HG03196 (cell line): Measurements from ENCODE around the gene RHOG.
"Not testable (repeated sequence)": the region's sequence is repeated elsewhere in the genome, so short reads cannot be mapped to it uniquely, and the experiment has no call there.

ENCODE experiments used
- ATAC-seq: cut with Tn5 transposase; IDR thresholded peaks from one replicate; pipeline ENCODE4 v1.9.1; 2021; ENCODE audit not compliant: unreplicated experiment

Gene RHOG

DNA sequence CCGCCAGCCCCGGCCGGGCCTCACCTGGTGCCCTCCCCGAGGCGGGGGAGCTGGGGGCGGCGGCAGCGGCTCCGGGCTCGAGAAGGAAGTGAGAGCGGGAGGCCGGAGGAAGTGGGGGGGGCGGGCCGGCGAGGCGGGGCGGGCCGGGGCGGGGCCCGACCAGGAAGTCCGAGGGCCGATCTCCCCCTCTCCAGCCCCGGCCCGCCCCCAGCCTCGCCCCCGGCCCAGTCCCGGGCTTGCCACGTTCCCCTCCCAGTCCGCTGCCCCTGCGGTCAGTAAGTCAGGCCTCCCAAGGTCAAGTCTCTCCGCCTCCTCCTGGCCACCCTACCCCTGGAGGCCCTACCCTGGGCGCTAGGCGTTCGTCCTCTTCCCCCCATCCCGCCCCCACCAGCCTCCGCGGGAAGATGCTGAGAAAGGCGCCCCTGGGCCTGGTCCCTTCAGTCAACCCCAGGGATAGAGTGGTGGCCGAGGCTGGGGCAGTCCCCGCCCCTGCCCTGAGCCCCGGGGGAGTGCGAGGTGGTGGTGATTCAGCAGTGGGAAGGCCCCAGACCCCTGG, at the start of gene RHOG:
Gene RHOG, minus strand, starts transcription at position 90 of the 556 bp plus-strand sequence. CDS start 12,821 bp downstream, outside the sequence.
- peak; percentile 52 for ATAC-seq

DNA sequence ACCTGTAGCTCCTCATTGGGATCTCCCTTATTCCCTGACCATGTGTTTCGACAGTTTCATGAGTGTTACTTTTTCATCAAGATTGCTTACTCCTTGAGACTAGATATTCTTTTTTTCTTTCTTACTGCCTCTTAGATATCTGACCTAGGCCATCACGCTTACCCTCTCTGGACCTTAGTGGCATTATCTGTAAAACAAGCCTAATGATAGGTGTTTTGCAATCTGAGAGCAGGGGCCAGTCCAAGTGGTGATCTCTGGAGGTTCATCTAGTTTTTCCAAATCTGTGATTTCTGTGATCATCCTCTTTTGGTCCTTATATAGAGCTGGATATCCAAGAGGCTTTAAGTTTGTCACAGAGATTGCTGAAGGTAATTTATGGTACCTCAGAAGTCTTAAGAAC, 49.3 kb upstream of the RHOG start:
- ATAC-seq: no peak

DNA sequence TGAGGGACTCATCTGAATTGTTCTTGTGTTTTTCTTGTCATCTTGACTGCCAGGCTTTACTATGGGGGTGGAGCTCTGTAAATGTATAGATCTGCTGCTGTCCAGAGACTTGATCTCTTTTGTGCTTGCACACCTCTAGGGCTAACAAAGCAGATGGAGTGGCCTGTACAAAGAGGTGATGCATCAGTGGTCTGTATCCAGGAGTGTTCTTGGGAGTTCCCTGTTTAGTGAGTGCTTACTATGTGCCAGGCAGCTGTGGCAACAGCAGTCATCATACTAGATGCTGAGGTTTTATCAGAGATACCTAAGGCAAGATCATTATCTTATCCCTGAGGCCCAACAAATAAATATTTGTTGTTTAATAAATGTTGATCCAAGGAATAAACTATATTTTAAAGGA, 48.1 kb upstream of the RHOG start:
- ATAC-seq: no peak

DNA sequence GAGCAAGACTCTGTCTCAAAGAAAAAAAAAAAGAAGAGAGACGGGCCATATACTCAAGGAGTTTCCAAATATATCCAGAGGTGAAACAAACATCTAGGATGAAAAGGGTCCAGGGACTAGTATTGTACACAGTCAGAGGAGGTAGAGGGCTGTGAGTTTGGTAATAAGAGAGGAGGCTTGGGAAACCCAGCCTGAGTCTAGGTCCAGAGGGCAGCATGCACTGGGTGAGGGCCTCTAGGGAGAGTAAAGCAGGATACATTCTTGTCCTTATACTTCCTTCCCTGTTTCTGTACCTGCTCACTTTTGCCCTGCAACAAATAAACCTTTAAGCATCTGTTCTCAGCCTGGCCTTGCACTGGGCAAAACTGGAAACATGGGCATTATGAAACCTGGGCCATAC, 46.2 kb upstream of the RHOG start:
- ATAC-seq: no peak

DNA sequence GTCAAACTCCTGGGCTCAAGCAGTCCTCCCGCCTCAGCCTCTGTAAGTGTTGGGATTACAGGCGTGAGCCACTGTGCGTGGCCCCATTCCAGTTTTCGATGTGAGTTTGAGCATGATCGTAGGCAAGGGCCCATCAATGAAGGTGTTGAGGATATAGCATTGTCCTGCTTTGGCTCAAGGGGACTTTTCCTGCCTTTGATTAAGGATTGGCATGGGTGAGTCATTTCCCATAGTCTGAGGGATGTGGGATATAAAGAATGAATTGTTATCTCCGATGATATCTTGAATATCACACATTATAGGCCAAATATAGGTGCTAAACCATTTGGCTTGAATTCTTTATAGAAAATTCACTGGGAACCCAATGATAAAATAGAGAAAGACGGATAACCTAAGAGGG, 45.1 kb upstream of the RHOG start:
- no peak for ATAC-seq

DNA sequence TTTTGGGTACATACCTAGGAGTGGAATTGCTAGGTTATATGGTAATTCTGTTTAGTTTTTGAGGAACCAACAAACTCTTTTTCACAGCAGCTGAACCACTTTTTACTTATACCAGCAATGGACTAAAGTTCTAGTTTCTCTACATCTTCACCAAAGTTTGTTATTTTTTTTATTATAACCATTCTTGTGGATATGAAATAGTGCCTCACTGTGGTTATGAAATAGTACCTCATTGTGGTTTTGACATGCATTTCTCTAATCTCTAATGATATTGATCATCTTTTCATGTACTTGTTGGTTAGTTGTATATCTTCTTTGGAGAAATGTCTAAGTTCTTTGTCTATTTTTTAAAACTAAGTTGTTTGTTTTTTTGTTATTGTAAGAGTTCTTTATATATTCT, 41.9 kb upstream of the RHOG start:
- ATAC-seq: no peak

DNA sequence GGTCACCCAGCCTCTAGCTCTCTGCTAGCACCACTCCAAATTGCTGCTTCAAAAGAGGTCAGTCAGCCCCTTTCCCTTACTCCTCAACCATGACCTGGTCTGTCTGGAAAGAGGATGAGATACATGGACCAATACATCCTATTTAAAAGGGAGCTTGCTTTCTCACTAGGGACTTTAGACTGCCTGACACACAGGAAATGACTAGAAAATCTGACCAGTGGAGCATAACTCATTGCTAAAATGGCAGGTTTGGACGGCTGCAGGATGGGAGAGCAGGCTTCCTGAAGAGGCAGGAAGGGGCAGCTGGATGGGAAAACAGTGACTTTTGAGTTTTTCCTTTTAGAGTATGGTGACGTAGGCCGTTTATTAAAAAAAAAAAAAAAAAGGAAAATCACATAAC, 40.0 kb upstream of the RHOG start:
- ATAC-seq: peak; percentile 34

DNA sequence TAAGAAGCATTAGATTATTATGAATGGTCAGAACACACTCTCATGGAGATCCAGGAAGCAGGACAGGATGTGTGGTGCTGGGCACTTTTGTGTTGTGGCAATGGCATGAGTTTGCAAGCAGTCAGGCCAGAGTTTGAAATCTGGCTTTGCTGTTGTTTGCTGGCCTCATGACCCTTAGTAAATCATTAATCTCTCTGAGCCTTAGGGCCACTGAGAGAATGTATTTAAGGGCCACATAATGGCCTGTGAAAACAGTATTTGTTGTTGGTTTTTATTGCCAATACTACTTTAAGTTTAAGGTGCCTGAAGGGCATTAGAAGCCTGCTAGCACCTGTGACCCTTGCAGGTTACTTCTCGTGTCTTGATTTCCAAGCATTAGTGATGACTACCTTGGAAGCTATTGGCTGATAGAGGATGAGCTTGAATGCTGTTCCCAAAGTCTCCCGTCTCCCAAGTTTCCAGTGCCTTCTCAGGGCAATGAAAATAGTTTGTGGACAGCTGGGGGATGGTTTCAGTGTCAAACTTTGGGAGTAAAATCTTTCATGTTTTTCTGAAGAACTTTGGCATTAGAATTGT, 39.3 kb upstream of the RHOG start:
- ATAC-seq: peak; percentile 42

DNA sequence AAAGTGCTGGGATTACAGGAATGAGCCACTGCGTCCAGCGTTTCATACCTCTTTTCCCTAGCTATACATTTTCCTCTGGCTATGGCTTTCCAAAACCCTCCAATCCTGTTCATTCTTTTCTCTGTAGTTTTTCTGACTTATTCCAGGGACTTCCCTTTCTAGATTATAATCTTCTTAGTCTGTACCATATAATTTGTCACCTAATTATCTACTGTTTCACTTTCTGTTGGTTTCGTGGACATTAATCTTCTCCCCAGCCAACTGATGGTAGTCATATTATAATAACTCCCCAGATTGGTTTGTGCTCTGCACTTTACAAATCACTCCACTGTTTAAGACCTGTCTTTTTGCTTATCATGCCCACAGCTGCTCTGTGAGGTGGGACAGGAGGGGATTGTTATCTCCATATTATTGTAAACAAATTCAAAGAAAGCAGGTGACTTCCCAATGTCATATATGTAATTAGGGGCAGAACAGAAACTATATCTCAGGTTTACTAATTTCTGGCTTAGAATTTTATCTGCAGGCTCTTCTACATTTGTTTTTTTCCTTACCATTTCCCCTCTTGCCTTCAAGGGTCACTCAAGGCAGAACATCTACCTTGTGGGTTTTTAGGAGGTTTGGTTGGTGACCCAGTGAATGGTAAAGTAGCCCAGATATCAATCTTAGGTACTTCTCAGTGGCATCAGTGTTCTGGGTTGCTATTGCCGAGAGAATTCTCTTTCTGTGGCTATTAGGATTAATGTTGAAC, 38.6 kb upstream of the RHOG start:
- peak; percentile 50 for ATAC-seq

DNA sequence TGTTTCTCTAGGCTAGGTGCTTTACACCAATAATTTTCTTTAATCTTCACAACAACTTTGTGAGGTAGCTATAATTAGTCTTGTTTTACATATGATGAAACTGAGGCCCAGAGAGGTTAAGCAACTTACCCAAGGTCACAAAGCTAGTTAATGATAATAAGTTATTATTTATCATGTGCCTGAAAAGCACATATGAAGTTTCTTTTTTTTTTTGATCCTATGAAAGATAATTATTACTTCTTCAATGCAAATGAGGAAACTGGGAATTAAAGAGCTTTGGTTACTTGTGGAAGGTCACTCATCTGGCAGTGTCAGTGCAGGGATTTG, 37.5 kb upstream of the RHOG start:
- ATAC-seq: no peak

DNA sequence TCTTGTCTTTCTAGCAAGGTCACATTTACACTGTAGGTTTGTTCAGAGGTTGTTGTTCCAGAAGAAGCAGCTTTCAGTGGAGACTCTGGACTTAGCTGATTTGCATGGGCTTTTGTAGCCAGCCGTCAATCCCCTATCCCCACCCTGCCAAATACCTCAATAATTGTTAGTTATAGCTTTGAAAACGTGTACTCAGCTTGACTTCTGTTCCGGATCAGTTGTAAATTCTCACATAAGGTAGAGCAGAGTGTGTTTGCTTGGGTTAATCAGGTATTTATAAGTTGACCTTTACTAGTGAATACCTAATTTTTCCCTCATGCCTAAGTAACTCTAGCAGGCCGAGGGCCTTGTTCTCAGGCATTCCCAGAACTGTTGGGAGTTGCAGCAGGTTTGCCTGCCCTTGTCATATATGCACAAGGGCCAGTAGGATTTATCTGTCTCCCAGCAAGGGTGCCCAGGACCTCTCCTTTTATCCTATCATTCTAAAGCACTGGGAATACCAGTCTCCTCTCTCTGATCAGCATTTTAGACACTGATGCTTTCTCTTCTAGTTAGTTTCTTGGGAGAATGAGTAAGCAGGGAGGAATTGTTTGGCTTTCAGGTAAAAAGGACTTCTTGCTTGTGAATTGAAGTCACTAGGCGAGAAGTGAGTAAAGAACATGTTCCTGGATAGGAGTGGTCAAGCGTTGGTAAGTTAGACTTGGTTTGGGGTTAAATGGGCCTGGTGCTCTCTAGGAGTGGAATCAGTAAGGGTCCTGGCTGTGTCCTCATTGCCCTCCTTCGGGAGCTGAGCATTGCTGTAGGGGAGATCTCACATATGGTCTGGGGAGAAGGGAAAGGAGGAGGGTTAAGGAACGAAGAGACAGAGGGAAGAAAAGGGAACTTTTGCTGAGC, 36.9 kb upstream of the RHOG start:
- no peak for ATAC-seq

DNA sequence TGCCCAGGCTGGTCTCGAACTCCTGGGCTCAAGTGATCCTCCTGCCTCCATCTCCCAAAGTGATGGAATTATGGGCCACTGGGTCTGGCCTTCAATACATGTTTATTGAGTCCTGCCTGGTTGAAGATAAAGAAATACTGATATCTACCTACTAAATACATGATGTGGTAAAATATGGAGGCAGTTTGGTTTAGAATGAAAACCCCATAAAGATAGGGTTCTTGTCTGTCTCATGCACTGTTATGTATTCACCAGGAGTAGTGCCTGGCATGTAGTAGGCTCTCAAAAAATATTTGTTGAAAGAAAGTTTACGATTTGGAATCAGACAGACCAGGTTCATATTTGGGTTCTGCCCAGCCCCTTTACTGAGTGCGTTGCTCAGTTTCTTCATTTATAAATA, 35.9 kb upstream of the RHOG start:
- no peak for ATAC-seq

DNA sequence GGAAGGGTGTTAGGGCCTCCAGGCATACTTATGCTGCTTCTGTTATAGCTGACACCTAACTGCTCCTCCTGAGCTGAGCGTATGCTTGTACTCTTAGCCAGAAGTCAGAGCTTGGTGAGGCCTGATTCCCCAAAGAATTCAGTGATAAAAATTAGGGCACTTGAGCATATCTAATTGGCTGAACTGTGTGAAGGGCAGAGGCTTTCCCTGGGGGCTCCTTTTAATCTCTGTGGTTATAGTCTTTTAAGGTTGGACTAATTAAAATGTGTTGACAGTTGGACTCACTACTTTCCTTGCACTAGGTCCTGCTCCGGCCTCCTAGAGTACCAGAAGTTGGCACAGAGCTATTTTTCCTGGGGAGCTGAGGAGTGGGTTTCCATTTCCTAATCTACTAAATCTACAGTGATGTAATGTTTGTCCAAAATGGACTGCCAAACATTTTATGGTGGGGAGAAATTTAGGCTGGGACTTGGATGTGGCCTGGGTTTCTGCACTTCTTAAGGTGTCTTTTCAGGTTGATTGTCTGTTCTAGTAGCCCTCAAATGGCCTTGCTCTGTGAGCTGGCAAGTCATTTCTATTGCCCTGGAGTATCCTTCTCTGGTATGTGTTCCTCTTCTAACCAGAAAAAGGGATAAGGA, 33.1 kb upstream of the RHOG start:
- ATAC-seq: no peak

DNA sequence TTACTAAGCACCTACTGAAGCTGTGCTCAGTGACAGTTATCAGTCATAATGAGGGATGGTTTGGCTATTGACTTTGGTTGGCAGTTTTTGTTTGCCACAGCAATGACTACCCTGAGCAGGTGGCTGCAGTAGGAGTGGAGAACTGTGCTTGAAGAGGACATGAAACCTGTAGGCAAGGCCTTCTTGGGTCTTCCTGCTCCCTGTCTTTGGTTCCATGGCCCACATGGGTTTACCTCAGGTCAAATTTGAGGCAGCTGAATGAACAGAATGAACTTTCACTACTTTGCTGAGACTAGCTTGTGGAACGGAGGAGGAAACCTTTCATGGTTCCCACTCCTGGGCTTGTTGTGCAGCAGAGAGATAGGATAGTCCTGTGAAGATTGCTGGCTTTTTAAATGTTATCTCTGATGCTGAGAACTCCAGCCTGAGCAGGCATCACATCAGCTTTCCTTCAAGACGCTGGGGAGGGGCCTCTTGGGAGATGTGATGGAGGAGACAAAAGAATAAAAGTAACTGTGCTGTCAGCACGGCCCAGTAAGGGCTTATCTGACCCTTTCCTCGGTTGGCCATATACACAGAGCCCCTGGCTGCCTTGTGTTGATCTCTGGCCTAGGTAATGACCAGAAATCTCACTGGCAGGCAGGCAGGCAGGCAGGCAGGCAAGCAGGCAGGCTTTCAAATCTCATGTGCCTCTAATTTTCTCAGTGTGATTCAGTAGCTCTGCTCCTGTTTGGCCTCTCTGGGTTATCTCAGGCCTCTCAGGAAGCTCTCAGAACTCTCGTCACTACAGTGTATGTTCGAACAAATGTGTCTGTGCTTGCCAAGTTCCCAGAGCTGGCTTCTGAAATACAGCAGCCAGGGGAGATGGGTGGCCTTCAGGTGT, 26.7 kb upstream of the RHOG start:
- ATAC-seq: no peak

DNA sequence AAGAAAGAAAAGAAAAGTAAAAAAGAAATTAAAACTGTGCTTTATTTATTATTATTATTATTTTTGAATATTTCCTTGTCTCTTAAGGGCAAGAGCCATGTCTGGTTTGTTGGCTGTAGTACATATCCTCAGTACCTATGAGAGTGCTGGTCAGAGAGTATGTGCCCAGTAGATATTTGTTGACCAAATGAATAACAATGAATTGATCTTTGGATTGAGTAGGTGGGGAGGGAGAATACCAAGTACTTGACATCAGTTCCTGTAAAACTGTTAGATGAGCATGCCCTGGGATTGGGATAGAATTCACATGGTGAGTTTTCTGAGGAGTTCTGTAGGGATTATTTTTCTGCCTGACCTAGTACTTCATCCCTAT, 26.1 kb upstream of the RHOG start:
- no peak for ATAC-seq

DNA sequence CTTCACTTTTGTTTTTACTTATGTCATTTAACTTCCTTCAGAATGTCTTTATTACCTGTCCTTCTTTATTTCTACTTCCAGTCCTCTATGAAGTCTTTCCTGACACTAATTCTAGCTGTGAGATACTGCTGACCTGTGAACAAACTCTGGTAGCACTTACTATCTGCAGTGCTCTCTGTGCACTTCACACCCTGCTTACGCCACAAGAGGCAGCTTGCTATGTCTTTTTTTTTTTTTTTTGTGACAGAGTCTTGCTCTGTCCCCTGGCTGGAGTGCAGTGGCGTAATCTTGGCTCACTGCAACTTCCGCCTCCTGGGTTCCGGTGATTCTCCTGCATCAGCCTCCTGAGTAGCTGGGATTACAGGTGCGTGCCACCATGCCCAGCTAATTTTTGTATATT, 25.4 kb upstream of the RHOG start:
- ATAC-seq: no peak

DNA sequence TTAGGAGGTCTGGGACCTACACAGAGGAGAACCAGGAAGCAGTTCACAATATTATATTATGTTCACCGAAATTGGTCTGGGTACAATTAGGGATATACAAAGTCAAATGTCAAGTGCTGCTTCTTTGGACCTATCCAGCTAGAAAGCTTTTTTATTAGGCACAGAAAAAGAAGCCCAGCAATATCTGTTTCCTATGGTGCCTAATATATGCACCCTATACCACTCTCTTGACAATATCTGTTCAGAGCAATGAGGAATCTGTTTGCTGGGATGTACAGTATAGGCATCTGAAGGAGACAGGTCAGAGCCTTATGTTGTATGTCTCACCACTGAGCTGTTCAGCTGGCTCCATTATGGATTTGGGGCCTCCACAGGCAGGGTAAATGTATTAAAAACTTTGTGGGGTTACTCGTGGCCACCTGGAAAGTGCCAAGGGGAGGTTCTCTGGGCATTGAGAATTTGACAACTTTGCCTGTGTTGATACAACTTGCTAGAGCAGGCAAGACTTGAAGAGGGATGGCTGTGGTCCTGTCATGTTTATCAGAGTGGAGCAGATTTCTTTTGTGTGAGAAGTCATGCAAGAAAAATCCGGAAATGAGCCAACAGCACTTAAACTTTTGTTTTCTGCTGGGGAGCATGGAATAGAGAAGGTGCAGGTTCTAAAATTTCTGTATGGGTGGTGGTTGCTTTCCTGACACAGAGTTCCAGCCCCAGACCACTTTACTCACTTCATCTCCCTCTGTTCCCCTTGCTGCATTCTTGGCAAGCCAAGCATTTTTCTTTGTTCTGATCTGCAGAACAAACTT, 24.8 kb upstream of the RHOG start:
- ATAC-seq: no peak

DNA sequence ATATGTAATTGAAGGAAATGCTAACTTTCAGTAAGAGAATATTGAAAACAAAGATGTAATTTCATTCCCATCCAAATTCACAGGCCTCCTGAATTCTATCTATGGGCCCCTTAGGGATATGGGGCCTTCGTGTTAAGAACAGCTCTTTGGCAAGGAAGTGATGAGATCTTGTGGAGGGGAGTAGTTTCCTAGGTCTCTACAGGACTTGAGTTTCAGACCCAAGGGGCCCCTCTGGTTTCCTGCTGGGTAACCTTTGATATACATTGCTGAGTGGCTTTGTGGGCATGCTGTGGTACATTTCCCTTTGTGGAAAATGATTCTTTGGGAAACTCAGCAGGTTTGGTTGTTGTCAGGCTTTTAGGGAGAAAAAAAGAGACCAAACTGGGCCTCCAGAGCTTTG, 20.9 kb upstream of the RHOG start:
- no peak for ATAC-seq

DNA sequence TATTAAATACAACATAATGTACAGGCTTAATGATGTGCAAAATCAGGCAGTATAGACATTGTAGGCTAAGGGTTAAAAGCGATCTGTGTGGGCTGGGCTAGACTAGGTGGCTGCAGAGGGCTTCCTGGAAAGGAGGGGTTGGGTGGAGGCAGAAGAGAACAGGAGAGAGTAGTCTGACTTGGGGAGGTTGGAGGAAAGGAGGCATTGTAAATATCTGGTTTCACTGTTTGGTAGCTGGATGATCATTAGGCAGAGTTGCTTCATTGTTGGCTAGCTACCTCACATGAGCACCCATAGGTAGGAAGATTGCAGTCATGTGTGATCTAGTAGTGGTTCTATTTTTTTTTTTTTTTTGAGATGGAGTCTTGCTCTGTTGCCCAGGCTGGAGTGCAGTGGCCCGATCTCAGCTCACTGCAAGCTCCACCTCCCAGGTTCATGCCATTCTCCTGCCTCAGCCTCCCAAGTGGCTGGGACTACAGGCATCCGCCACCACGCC, 20.2 kb upstream of the RHOG start:
- not testable (repeated sequence) for ATAC-seq
